Stimulated activated CD8-positive, alpha-beta memory T cell treated with anti-CD3 and anti-CD28 coated beads, Interleukin-7, amount 100 ng/mL, for 1 hour (primary cell): ENCODE results near the gene UROS.

Source experiments
- DNase-seq, 2 donors: peaks; one replicate each; pipeline ENCODE4 v3.0.0-alpha.2; 2020; ENCODE audit warnings: low read depth in 2 of 2

UROS gene

GRCh38 chr10:125762692-125763648 lies 60.1 kb downstream of the UROS start:
- DNase-seq = no peak

DNA sequence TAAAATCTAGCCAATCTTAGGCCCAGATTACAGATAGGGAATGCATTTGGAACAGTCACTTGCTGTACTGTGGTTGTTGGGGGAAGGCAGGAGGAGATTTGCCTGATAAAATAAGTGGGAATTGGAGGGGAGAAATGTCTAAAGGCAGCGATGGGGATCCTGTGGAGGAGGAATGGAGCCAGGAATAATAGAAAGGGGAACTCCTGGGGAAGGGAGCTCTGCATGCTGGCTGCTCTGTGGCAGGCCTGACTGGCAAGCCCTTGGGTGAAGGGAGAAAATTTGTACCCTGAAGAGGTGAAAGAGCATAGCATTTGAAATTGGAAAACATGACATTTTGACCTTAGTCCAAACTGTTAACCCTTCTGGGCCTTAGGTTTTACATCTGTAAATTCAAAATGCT lies 61.1 kb downstream of the UROS start:
- no peak for DNase-seq

GRCh38 chr10:125757742-125758141 lies 65.3 kb downstream of the UROS start:
- DNase-seq = no peak

GRCh38 chr10:125756853-125757487 lies 66.1 kb downstream of the UROS start:
- DNase-seq = no peak

DNA sequence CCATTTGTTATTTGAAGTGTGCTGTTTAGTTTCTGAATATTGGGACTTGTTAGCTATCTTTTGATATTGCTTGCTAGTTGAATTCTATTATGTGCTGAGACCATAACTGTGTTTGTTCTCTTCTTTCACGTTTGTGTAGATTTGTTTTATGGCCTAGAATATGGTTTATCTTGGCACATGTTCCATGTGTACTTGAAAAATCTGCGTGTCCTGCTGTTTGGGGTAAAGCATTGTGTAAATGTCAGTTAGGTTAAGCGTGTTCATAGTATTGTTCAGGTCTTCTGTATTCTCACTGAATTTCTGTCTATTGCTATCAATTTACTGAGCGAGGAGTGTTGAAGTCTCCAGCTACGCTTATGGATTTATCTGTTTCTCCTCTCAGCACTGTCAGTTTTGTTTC lies 66.9 kb downstream of the UROS start:
- DNase-seq = no peak

- no peak for DNase-seq
Measured at GRCh38 chr10:125747417-125747816, 75.6 kb downstream of the UROS start.

- DNase-seq = no peak
Measured at GRCh38 chr10:125744909-125745308, 78.1 kb downstream of the UROS start.

- DNase-seq = no peak
Measured at GRCh38 chr10:125742465-125742864, 80.6 kb downstream of the UROS start.

GRCh38 chr10:125739994-125740679 lies 82.9 kb downstream of the UROS start:
- no peak for DNase-seq
